HepG2 (cell line): ENCODE results near the gene CGNL1. TPM values are rescaled to one million over a fixed set of nuclear protein-coding genes. Genes with fewer than 3 reads are reported as not detected.

Source experiments
- ARNTL ChIP-seq: sonication (generic); formaldehyde crosslinking; IDR thresholded peaks from 2 replicates; pipeline ENCODE4 v1.4.0; 2020; ENCODE audit warnings: mild to moderate bottlenecking, missing genetic modification reagents
- CEBPG ChIP-seq: IDR thresholded peaks from 2 replicates; pipeline ENCODE4 v1.6.1; 2016
- CSRNP1 ChIP-seq: sonication (generic); formaldehyde crosslinking; IDR thresholded peaks from 2 replicates; pipeline ENCODE4 v1.8.1; 2023; ENCODE audit warnings: mild to moderate bottlenecking, missing genetic modification reagents
- DNMT3B ChIP-seq: conservative IDR thresholded peaks from 2 replicates; pipeline ENCODE4 v1.6.1; 2016; ENCODE audit warnings: missing biosample characterization, control low read depth
- FOSL2 ChIP-seq: sonication (generic); formaldehyde crosslinking; IDR thresholded peaks from 2 replicates; pipeline ENCODE4 v1.4.0; 2020; ENCODE audit warnings: missing genetic modification reagents
- FOXP4 ChIP-seq: sonication (generic); formaldehyde crosslinking; IDR thresholded peaks from 2 replicates; pipeline ENCODE4 v1.4.0; 2020; ENCODE audit warnings: missing genetic modification reagents
- NFKB2 ChIP-seq: sonication (generic); formaldehyde crosslinking; IDR thresholded peaks from 2 replicates; pipeline ENCODE4 v1.4.0; 2020; ENCODE audit warnings: missing genetic modification reagents, borderline replicate concordance
- NR2C2 ChIP-seq: sonication (generic); formaldehyde crosslinking; IDR thresholded peaks from 2 replicates; pipeline ENCODE4 v1.4.0; 2020; ENCODE audit warnings: missing genetic modification reagents, mild to moderate bottlenecking, moderate library complexity, borderline replicate concordance
- PITX1 ChIP-seq: sonication (generic); formaldehyde crosslinking; IDR thresholded peaks from 2 replicates; pipeline ENCODE4 v1.5.1; 2020; ENCODE audit warnings: mild to moderate bottlenecking, missing genetic modification reagents
- POGZ ChIP-seq: sonication (generic); formaldehyde crosslinking; IDR thresholded peaks from 2 replicates; pipeline ENCODE4 v1.4.0; 2020; ENCODE audit warnings: mild to moderate bottlenecking, missing genetic modification reagents
- SETDB1 ChIP-seq: sonication (generic); formaldehyde crosslinking; IDR thresholded peaks from 2 replicates; pipeline ENCODE4 v1.5.1; 2020; ENCODE audit warnings: missing genetic modification reagents, mild to moderate bottlenecking, borderline replicate concordance
- TGIF2 ChIP-seq: IDR thresholded peaks from 2 replicates; pipeline ENCODE4 v1.6.1; 2016; ENCODE audit warnings: control low read depth, missing compliant biosample characterization
- THRA ChIP-seq: sonication (generic); formaldehyde crosslinking; IDR thresholded peaks from 2 replicates; pipeline ENCODE4 v1.4.0; 2020; ENCODE audit warnings: missing genetic modification reagents, borderline replicate concordance
- TRIM24 ChIP-seq: sonication (generic); formaldehyde crosslinking; IDR thresholded peaks from 2 replicates; pipeline ENCODE4 v1.8.0; 2022; ENCODE audit warnings: mild to moderate bottlenecking, missing genetic modification reagents
- ZBTB7B ChIP-seq: sonication (generic); formaldehyde crosslinking; IDR thresholded peaks from 2 replicates; pipeline ENCODE4 v1.4.0; 2020; ENCODE audit warnings: missing genetic modification reagents
- ZNF235 ChIP-seq: sonication (generic); formaldehyde crosslinking; IDR thresholded peaks from 2 replicates; pipeline ENCODE4 v1.8.1; 2023; ENCODE audit warnings: mild to moderate bottlenecking, missing genetic modification reagents, borderline replicate concordance
- ZNF430 ChIP-seq: sonication (generic); formaldehyde crosslinking; IDR thresholded peaks from 2 replicates; pipeline ENCODE4 v1.9.0; 2021; ENCODE audit warnings: mild to moderate bottlenecking, missing genetic modification reagents
- ZNF556 ChIP-seq: sonication (generic); formaldehyde crosslinking; IDR thresholded peaks from 2 replicates; pipeline ENCODE4 v1.4.0; 2020; ENCODE audit warnings: mild to moderate bottlenecking, missing genetic modification reagents, borderline replicate concordance
- ZNF564 ChIP-seq: sonication (generic); formaldehyde crosslinking; IDR thresholded peaks from 2 replicates; pipeline ENCODE4 v1.8.1; 2023; ENCODE audit warnings: mild to moderate bottlenecking, missing genetic modification reagents
- ZNF576 ChIP-seq: sonication (generic); formaldehyde crosslinking; IDR thresholded peaks from 2 replicates; pipeline ENCODE4 v1.4.0; 2020; ENCODE audit warnings: mild to moderate bottlenecking, missing genetic modification reagents
- ZNF605 ChIP-seq: sonication (generic); formaldehyde crosslinking; IDR thresholded peaks from 2 replicates; pipeline ENCODE4 v1.8.0; 2022; ENCODE audit warnings: mild to moderate bottlenecking, missing genetic modification reagents
- polyA plus RNA-seq, 8 experiments: library from polyadenylated mRNA; depleted of rRNA in 3 of 8; stranded (reverse) in 7 of 8; unstranded in 1 of 8; fragments of >200 nt; fragmentation: Illumina TruSeq in 4 of 8; extraction: Trizol in 4 of 8; gene quantifications; 2 replicates each; pipeline versions ENCODE4 v1.2.1 to v1.2.3, GENCODE V29; 2011 to 2016; ENCODE audit warnings: low read depth in 4 of 8, missing spikeins in 1 of 8, mixed read lengths in 1 of 8; ENCODE audit not compliant: insufficient read depth in 1 of 8
- total RNA-seq, 5 experiments: library from RNA; depleted of rRNA; stranded (reverse); fragments of >200 nt; fragmentation: Illumina TruSeq; extraction: Trizol; gene quantifications; 2 replicates each; pipeline ENCODE4 v1.2.3, GENCODE V29; 2016; ENCODE audit warnings: low read depth in 1 of 5
- TF ChIP-seq, protein P1 (sequence below): sonication (generic); formaldehyde crosslinking; IDR thresholded peaks from 2 replicates; pipeline ENCODE4 v1.4.0; 2020; ENCODE audit warnings: mild to moderate bottlenecking, missing genetic modification reagents, borderline replicate concordance

Gene CGNL1
- total and polyA plus RNA-seq, 2 of the 13 experiments (the other 11 are each of a cell fraction or from before 2014, with no cell fraction given): 5.6 to 15.6 TPM

GRCh38 chr15:57352535-57353316, 23.6 kb upstream of the CGNL1 start (continued):
- TF ChIP-seq SETDB1 (CRISPR knock-in tag) (0 out of 2 replicates have a peak, but pooled peaks have one; percentile 64), ARNTL (CRISPR knock-in tag) (peak; percentile 22; the same call in 1 of the 2 replicates), TGIF2 (CRISPR knock-in tag) (0 out of 2 replicates have a peak, but pooled peaks have one; percentile 36), ZNF605 (CRISPR knock-in tag) (peak; percentile 62; the same call in 1 of the 2 replicates), TRIM24 (no peak), DNMT3B (CRISPR knock-in tag) (no peak), FOSL2 (CRISPR knock-in tag) (0 out of 2 replicates have a peak, but pooled peaks have one; percentile 8), ZNF564 (CRISPR knock-in tag) (0 out of 2 replicates have a peak, but pooled peaks have one; percentile 43), THRA (CRISPR knock-in tag) (peak; percentile 65; the same call in 1 of the 2 replicates), ZNF576 (CRISPR knock-in tag) (no peak), CSRNP1 (CRISPR knock-in tag) (peak; percentile 32; the same call in 1 of the 2 replicates), PITX1 (peak; percentile 16; the same call in 1 of the 2 replicates), ZBTB7B (CRISPR knock-in tag) (peak; percentile 64), NFKB2 (CRISPR knock-in tag) (no peak), FOXP4 (CRISPR knock-in tag) (0 out of 2 replicates have a peak, but pooled peaks have one; percentile 20), NR2C2 (CRISPR knock-in tag) (no peak), ZNF430 (CRISPR knock-in tag) (0 out of 2 replicates have a peak, but pooled peaks have one; percentile 49), ZNF556 (peak; percentile 26; the same call in 1 of the 2 replicates), ZNF235 (CRISPR knock-in tag) (0 out of 2 replicates have a peak, but pooled peaks have one; percentile 22), POGZ (CRISPR knock-in tag) (peak; percentile 32; the same call in 1 of the 2 replicates), CEBPG (peak; percentile 60)
- TF ChIP-seq, protein P1, sequence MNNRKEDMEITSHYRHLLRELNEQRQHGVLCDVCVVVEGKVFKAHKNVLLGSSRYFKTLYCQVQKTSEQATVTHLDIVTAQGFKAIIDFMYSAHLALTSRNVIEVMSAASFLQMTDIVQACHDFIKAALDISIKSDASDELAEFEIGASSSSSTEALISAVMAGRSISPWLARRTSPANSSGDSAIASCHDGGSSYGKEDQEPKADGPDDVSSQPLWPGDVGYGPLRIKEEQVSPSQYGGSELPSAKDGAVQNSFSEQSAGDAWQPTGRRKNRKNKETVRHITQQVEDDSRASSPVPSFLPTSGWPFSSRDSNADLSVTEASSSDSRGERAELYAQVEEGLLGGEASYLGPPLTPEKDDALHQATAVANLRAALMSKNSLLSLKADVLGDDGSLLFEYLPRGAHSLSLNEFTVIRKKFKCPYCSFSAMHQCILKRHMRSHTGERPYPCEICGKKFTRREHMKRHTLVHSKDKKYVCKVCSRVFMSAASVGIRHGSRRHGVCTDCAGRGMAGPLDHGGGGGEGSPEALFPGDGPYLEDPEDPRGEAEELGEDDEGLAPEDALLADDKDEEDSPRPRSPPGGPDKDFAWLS: 0 out of 2 replicates have a peak, but pooled peaks have one; percentile 39
